HepG2 (cell line): ENCODE results near the gene CHRNB4. TPM values are rescaled to one million over a fixed set of nuclear protein-coding genes. Genes with fewer than 3 reads are reported as not detected.
A peak's percentile ranks its signal among the peaks of the same experiment; 100 is the strongest.

Experiments used
- ATAC-seq: fragments of 200-7000 bp; cut with Tn5 transposase; 3 replicates; pipeline ENCODE4 v1.9.1; 2020; ENCODE audit warnings: mild to moderate bottlenecking, moderate library complexity
- BruUV-seq: library from RNA; stranded (reverse); fragments of 400-500 nt; replicated peaks from 2 replicates; lab custom pipeline; 2021; lab: Mats Ljungman, UMichigan
- CTCF ChIA-PET: fragments of 300-600 bp; formaldehyde crosslinking; extraction: SDS; loops from one replicate; lab custom pipeline; 2021; ENCODE audit warnings: low total read pairs, inconsistent platforms, low intra/inter-chr PET ratio; lab: Yijun Ruan, JAX
- POLR2A ChIA-PET: fragments of 350-600 bp; sonication (Branson Sonifier 250); formaldehyde crosslinking; loops from one replicate; lab custom pipeline; 2020; ENCODE audit warnings: antibody characterized with exemption, inconsistent platforms; lab: Yijun Ruan, JAX
- DNase-seq: peaks from one replicate; pipeline ENCODE4 v3.0.0-alpha.2; 2015; ENCODE audit warnings: low spot score
- FAIRE-seq: peaks from 3 replicates; lab custom pipeline; 2011; peaks lifted over from hg19 to GRCh38; lab: Jason Lieb, UNC
- H2AFZ ChIP-seq: one replicate; pipeline ENCODE4 v1.6.1; 2011; ENCODE audit warnings: low read length, inconsistent platforms
- H3K27ac ChIP-seq: fragments of 300-600 bp; 3 replicates; pipeline ENCODE4 v1.8.0; 2011; ENCODE audit warnings: mixed run types, mild to moderate bottlenecking, mixed read lengths, low read length, inconsistent platforms; ENCODE audit not compliant: insufficient read depth; ENCODE audit errors: extremely low read length
- H3K27me3 ChIP-seq, 2 experiments: fragments of 200-600 bp in 1 of 2; 2 replicates in 1 of 2; 3 replicates in 1 of 2; pipeline versions ENCODE4 v1.6.0 to v1.8.0; 2011; ENCODE audit warnings: low read length in 2 of 2, mild to moderate bottlenecking in 2 of 2, moderate library complexity in 2 of 2, inconsistent platforms in 1 of 2; ENCODE audit not compliant: insufficient read depth in 2 of 2, control insufficient read depth in 1 of 2
- H3K36me3 ChIP-seq, 2 experiments: fragments of 200-600 bp in 1 of 2; replicated peaks in 1 of 2; 2 replicates in 1 of 2; 3 replicates in 1 of 2; pipeline versions ENCODE4 v1.5.1 to v1.8.0; 2011; ENCODE audit warnings: low read length in 2 of 2, inconsistent platforms in 1 of 2; ENCODE audit not compliant: insufficient read depth in 2 of 2, control insufficient read depth in 1 of 2
- H3K4me1 ChIP-seq: 2 replicates; pipeline ENCODE4 v1.5.1; 2012; ENCODE audit warnings: low read length, inconsistent platforms; ENCODE audit not compliant: insufficient read depth
- H3K4me2 ChIP-seq: 2 replicates; pipeline ENCODE4 v1.6.0; 2011; ENCODE audit warnings: low read depth, low read length, inconsistent platforms
- H3K4me3 ChIP-seq, 3 experiments: fragments of 200-600 bp in 1 of 3; sonication (generic), shearing (Covaris generic) in 1 of 3; replicated peaks in 1 of 3; 2 replicates each; pipeline ENCODE4 v1.5.1; 2011 to 2016; ENCODE audit warnings: low read length in 3 of 3, inconsistent platforms in 2 of 3, low read depth in 2 of 3, mild to moderate bottlenecking in 2 of 3, control low read depth in 1 of 3, mixed read lengths in 1 of 3; ENCODE audit not compliant: insufficient read depth in 1 of 3
- H3K79me2 ChIP-seq: one replicate; pipeline ENCODE4 v1.6.1; 2011; ENCODE audit warnings: low read length, inconsistent platforms; ENCODE audit not compliant: insufficient read depth
- H3K9ac ChIP-seq: 2 replicates; pipeline ENCODE4 v1.6.0; 2011; ENCODE audit warnings: mild to moderate bottlenecking, low read depth, low read length, inconsistent platforms; ENCODE audit not compliant: insufficient read depth
- H3K9me3 ChIP-seq: 2 replicates; pipeline ENCODE4 v1.5.1; 2012; ENCODE audit warnings: mild to moderate bottlenecking, low read length
- H4K20me1 ChIP-seq: 2 replicates; pipeline ENCODE4 v1.6.0; 2011; ENCODE audit warnings: inconsistent platforms, mild to moderate bottlenecking, low read length, moderate library complexity; ENCODE audit not compliant: insufficient read depth
- GATAD2A ChIP-seq: IDR thresholded peaks from 2 replicates; pipeline ENCODE4 v1.6.1; 2016
- HDAC1 ChIP-seq: sonication (generic); formaldehyde crosslinking; IDR thresholded peaks from 2 replicates; pipeline ENCODE4 v1.5.1; 2020; ENCODE audit warnings: mild to moderate bottlenecking, missing genetic modification reagents
- RAD21 ChIP-seq: fragments of 450-650 bp; formaldehyde crosslinking; IDR thresholded peaks from 2 replicates; pipeline ENCODE4 v1.5.0; 2020; ENCODE audit warnings: mild to moderate bottlenecking
- SMARCC2 ChIP-seq: fragments of 450-650 bp; IDR thresholded peaks from 2 replicates; pipeline ENCODE4 v1.6.1; 2017; ENCODE audit warnings: antibody characterized with exemption, mild to moderate bottlenecking
- SMC3 ChIP-seq: IDR thresholded peaks from 2 replicates; pipeline ENCODE4 v1.6.1; 2011; ENCODE audit warnings: low read length, improper control_type of control experiment
- STAG1 ChIP-seq: sonication (generic); formaldehyde crosslinking; IDR thresholded peaks from 2 replicates; pipeline ENCODE4 v1.4.0; 2020; ENCODE audit warnings: missing genetic modification reagents
- ZNF431 ChIP-seq: sonication (generic); formaldehyde crosslinking; IDR thresholded peaks from 2 replicates; pipeline ENCODE4 v1.9.0; 2022; ENCODE audit warnings: missing genetic modification reagents, low read depth, mild to moderate bottlenecking, borderline replicate concordance
- ZNF501 ChIP-seq: sonication (generic); formaldehyde crosslinking; IDR thresholded peaks from 2 replicates; pipeline ENCODE4 v1.5.1; 2020; ENCODE audit warnings: mild to moderate bottlenecking, moderate library complexity, missing genetic modification reagents
- ZNF768 ChIP-seq: sonication (generic); formaldehyde crosslinking; IDR thresholded peaks from 2 replicates; pipeline ENCODE4 v1.4.0; 2020; ENCODE audit warnings: missing genetic modification reagents
- ZNF841 ChIP-seq: sonication (generic); formaldehyde crosslinking; IDR thresholded peaks from 2 replicates; pipeline ENCODE4 v1.8.1; 2023; ENCODE audit warnings: missing genetic modification reagents, borderline replicate concordance
- WGBS: methylation state at CpG from one replicate; pipeline ENCODE4 v1.1.6; 2017; ENCODE audit warnings: low lambda C conversion rate; 5-methylcytosine and 5-hydroxymethylcytosine counted together
- in situ Hi-C: cut with HindIII; loops from 2 replicates; pipeline ENCODE4 v1.10.0; 2017; ENCODE audit warnings: low pct_unique_long_range_greater_than_20kb; ENCODE audit not compliant: extremely low pct_ligation_motif_present
- intact Hi-C: fragments of 100-400 bp; cut with micrococcal nuclease; formaldehyde crosslinking; loops from one replicate; pipeline ENCODE4 v1.10.0; 2022; ENCODE audit not compliant: unreplicated experiment
- polyA plus RNA-seq, 8 experiments: library from polyadenylated mRNA; depleted of rRNA in 3 of 8; stranded (reverse) in 7 of 8; unstranded in 1 of 8; fragments of >200 nt; fragmentation: Illumina TruSeq in 4 of 8; extraction: Trizol in 4 of 8; gene quantifications; 2 replicates each; pipeline versions ENCODE4 v1.2.1 to v1.2.3, GENCODE V29; 2011 to 2016; ENCODE audit warnings: low read depth in 4 of 8, missing spikeins in 1 of 8, mixed read lengths in 1 of 8; ENCODE audit not compliant: insufficient read depth in 1 of 8
- total RNA-seq, 5 experiments: library from RNA; depleted of rRNA; stranded (reverse); fragments of >200 nt; fragmentation: Illumina TruSeq; extraction: Trizol; gene quantifications; 2 replicates each; pipeline ENCODE4 v1.2.3, GENCODE V29; 2016; ENCODE audit warnings: low read depth in 1 of 5
- TF ChIP-seq, protein P1 (sequence below): conservative IDR thresholded peaks from 2 replicates; pipeline ENCODE4 v1.6.1; 2018; ENCODE audit warnings: missing genetic modification reagents
- TF ChIP-seq, protein P2 (sequence below): sonication (generic); formaldehyde crosslinking; IDR thresholded peaks from 2 replicates; pipeline ENCODE4 v1.5.0; 2020; ENCODE audit warnings: mild to moderate bottlenecking, missing genetic modification reagents, moderate library complexity

Gene CHRNB4
- total and polyA plus RNA-seq, 2 of the 13 experiments (the other 11 are each of a cell fraction or from before 2014, with no cell fraction given), result not detected

DNA sequence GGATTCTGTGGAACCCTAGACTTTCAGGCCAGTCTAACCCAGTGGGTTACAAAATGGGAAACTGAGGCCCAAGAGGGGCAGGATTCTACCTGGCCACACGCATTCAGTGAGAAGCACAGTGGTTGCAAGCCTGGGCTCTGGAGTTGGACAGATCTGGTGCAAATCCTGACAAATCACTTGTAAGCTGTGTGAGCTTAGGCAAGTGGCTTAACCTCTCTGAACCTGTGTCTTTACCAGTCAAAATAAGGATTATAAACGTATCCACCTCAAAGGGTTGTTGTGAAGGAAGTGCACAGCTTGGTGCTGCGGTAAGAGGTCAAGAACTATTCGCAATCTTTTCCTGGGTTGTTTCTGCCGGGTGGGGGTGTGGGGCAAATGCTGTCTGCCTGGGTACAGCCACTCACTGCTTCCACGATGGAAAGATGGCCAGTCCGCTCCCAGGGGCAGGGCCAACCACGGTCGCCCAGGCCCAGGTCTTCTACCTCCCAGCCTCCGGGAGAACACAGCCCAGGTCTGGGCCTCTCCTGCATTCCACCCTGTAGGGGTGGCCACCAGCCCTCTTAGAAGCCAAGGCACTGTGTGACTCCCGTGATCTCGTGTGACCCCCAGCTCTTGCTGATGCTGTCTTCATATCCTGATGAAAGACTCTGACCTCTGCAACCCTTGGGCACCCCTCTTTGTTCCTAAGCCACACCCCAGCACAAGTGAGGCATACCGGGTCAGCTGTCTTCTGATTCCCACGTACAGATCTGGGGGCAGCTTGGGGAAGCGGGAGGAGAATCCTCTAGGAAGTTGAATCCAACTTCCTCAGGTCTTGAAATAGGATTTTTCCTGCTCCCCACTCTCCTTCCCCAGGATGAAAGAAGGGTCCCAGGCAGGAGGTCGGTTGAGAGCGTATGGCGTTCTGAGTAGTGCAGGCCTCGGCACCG lies 21.7 kb downstream of the CHRNB4 start:
- 55% methylated on average over 15 of the region's 20 CpGs for WGBS
- ATAC-seq, result peak; percentile 38; the same call in 2 of the 3 replicates
- peaks cover 3 to 47% of the 10 kb centered on the region in 2 experiments; a peak in 4 of 5 replicates for H3K27me3 ChIP-seq
- H3K9me3 ChIP-seq, result no peaks in the 10 kb centered on the region
- FAIRE-seq, result no peak
- H3K27ac ChIP-seq, result no peak overlapping the region
- intact Hi-C loops (no loop called here), in situ Hi-C loops (no loop called here)
- ChIA-PET POLR2A (no interaction called here), CTCF (interaction anchor here (1.2 to 2.3 kb wide), 4 partner anchors 19 to 132 kb away, joined by 3 to 20 read pairs (median 8); no protein-coding TSS in a partner anchor)
- TF ChIP-seq ZNF768, result peak; percentile 89
- 0 out of 2 replicates have a peak, but pooled peaks have one; percentile 22 for TF ChIP-seq ZNF841
- no peak for TF ChIP-seq SMARCC2
- DNase-seq, result no peak
- no TSS peak for BruUV-seq
- no peak overlapping the region for H3K4me2 ChIP-seq
- no peak overlapping the region for H2AFZ ChIP-seq
- no peaks in the 10 kb centered on the region for H3K79me2 ChIP-seq
- H4K20me1 ChIP-seq, result no peaks in the 10 kb centered on the region
- no peaks in the 10 kb centered on the region for H3K36me3 ChIP-seq
- no peak overlapping the region for H3K9ac ChIP-seq
- no peak overlapping the region; a peak in 1 of 6 replicates for H3K4me3 ChIP-seq
- no peaks in the 10 kb centered on the region for H3K4me1 ChIP-seq

DNA sequence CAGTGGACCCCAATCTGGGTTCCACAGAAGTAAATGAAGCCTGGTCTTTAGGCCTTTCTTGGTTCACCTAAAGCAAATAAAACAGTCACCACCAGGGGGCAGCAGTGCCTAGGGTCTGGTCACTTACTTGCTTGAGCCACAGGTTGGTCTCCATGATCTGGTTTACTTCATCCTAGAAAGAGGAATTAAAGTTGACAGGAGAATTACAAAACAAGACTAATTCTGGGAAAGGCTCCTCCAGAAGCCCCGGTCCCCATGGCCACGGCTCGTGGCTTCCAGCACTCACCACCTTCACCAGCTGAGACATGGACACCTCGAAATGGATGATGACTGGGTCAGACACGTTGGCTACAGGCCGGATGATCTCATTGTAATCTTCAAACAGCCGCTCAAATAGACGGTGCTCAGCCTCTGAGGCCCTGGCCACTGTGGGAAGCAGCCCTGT lies 22.5 kb downstream of the CHRNB4 start:
- DNase-seq, result peak; percentile 66
- in situ Hi-C loops, result no loop called here
- peak; percentile 96 for FAIRE-seq
- Histone ChIP-seq H3K36me3 (no peaks in the 10 kb centered on the region), H4K20me1 (no peaks in the 10 kb centered on the region), H3K9ac (no peak overlapping the region), H2AFZ (no peak overlapping the region), H3K27me3 (peaks cover 3 to 42% of the 10 kb centered on the region in 2 experiments; a peak in 4 of 5 replicates), H3K4me2 (no peak overlapping the region), H3K79me2 (no peaks in the 10 kb centered on the region), H3K4me1 (no peaks in the 10 kb centered on the region)
- peak; percentile 64 for ATAC-seq
- 14% methylated on average over 7 of the region's 8 CpGs for WGBS
- ChIA-PET CTCF (interaction anchor here (1.2 to 2.3 kb wide), 4 partner anchors 20 to 133 kb away, joined by 3 to 20 read pairs (median 8); no protein-coding TSS in a partner anchor), POLR2A (no interaction called here)
- BruUV-seq, result no TSS peak
- TF ChIP-seq, protein P1, sequence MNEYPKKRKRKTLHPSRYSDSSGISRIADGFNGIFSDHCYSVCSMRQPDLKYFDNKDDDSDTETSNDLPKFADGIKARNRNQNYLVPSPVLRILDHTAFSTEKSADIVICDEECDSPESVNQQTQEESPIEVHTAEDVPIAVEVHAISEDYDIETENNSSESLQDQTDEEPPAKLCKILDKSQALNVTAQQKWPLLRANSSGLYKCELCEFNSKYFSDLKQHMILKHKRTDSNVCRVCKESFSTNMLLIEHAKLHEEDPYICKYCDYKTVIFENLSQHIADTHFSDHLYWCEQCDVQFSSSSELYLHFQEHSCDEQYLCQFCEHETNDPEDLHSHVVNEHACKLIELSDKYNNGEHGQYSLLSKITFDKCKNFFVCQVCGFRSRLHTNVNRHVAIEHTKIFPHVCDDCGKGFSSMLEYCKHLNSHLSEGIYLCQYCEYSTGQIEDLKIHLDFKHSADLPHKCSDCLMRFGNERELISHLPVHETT (CRISPR knock-in tag), result 0 out of 2 replicates have a peak, but pooled peaks have one; percentile 29
- TF ChIP-seq, protein P2, sequence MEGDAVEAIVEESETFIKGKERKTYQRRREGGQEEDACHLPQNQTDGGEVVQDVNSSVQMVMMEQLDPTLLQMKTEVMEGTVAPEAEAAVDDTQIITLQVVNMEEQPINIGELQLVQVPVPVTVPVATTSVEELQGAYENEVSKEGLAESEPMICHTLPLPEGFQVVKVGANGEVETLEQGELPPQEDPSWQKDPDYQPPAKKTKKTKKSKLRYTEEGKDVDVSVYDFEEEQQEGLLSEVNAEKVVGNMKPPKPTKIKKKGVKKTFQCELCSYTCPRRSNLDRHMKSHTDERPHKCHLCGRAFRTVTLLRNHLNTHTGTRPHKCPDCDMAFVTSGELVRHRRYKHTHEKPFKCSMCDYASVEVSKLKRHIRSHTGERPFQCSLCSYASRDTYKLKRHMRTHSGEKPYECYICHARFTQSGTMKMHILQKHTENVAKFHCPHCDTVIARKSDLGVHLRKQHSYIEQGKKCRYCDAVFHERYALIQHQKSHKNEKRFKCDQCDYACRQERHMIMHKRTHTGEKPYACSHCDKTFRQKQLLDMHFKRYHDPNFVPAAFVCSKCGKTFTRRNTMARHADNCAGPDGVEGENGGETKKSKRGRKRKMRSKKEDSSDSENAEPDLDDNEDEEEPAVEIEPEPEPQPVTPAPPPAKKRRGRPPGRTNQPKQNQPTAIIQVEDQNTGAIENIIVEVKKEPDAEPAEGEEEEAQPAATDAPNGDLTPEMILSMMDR (CRISPR knock-in tag), result peak; percentile 81
- TF ChIP-seq RAD21 (CRISPR knock-in tag) (peak; percentile 59), SMC3 (peak; percentile 87), HDAC1 (CRISPR knock-in tag) (no peak), STAG1 (CRISPR knock-in tag) (peak; percentile 79), ZNF431 (CRISPR knock-in tag) (no peak), ZNF501 (CRISPR knock-in tag) (peak; percentile 45; the same call in 1 of the 2 replicates), GATAD2A (CRISPR knock-in tag) (0 out of 2 replicates have a peak, but pooled peaks have one; percentile 16)
- TF ChIP-seq, all 625 proteins: peak for 7
- no peaks in the 10 kb centered on the region for H3K9me3 ChIP-seq
- no peak overlapping the region for H3K4me3 ChIP-seq
- no peak overlapping the region for H3K27ac ChIP-seq
- intact Hi-C loops, result loop anchor here (1.0 kb wide), 2 partner anchors 91 to 133 kb away; no protein-coding TSS in a partner anchor
